Thymus (tissue), 11 donors: ENCODE data around the gene U2AF2. TPM values are rescaled to one million over a fixed set of nuclear protein-coding genes. Genes with fewer than 3 reads are reported as not detected.

Experiments used
- DNase-seq, 9 donors: peaks; one replicate each; pipeline ENCODE4 v3.0.0-alpha.2; 2013; ENCODE audit warnings: low spot score in 9 of 9, low read depth in 6 of 9, missing footprints in 1 of 9
- H3K27ac ChIP-seq, 2 donors: one replicate each; pipeline ENCODE4 v1.5.1; 2013; ENCODE audit warnings: control low read depth in 1 of 2, low read depth in 1 of 2, low read length in 1 of 2, mild to moderate bottlenecking in 1 of 2, moderate library complexity in 1 of 2
- H3K27me3 ChIP-seq, 2 donors: one replicate each; pipeline ENCODE4 v1.5.1; 2013; ENCODE audit warnings: low read length in 1 of 2; ENCODE audit not compliant: control insufficient read depth in 2 of 2, insufficient read depth in 1 of 2
- H3K36me3 ChIP-seq, 2 donors: one replicate each; pipeline ENCODE4 v1.5.1; 2013; ENCODE audit warnings: low read length in 1 of 2, mild to moderate bottlenecking in 1 of 2, moderate library complexity in 1 of 2; ENCODE audit not compliant: control insufficient read depth in 2 of 2, insufficient read depth in 2 of 2
- H3K4me1 ChIP-seq, 2 donors: one replicate each; pipeline ENCODE4 v1.5.1; 2013; ENCODE audit warnings: low read length in 2 of 2; ENCODE audit not compliant: control insufficient read depth in 2 of 2, insufficient read depth in 2 of 2
- H3K4me3 ChIP-seq, 2 donors: one replicate each; pipeline ENCODE4 v1.5.1; 2013; ENCODE audit warnings: low read length in 2 of 2, control low read depth in 1 of 2, mild to moderate bottlenecking in 1 of 2
- H3K9me3 ChIP-seq, 2 donors: one replicate each; pipeline ENCODE4 v1.5.1; 2013; ENCODE audit warnings: low read length in 1 of 2, mild to moderate bottlenecking in 1 of 2; ENCODE audit not compliant: control insufficient read depth in 2 of 2, insufficient read depth in 1 of 2
- WGBS: extraction: QIAGEN DNeasy Blood & Tissue Kit; methylation state at CpG from one replicate; pipeline ENCODE4 v1.1.7; 2013; 5-methylcytosine and 5-hydroxymethylcytosine counted together
- polyA plus RNA-seq: library from polyadenylated mRNA; stranded (reverse); fragments of 200-250 nt; gene quantifications from one replicate; pipeline ENCODE4 v1.2.3, GENCODE V29; 2013
- total RNA-seq: library from RNA; stranded (reverse); fragments of 120-200 nt; gene quantifications from one replicate; pipeline ENCODE4 v1.2.4, GENCODE V29; 2013
- donor health status: healthy.

The U2AF2 gene
- total and polyA plus RNA-seq, 2 donors: 123 to 137 TPM

DNA sequence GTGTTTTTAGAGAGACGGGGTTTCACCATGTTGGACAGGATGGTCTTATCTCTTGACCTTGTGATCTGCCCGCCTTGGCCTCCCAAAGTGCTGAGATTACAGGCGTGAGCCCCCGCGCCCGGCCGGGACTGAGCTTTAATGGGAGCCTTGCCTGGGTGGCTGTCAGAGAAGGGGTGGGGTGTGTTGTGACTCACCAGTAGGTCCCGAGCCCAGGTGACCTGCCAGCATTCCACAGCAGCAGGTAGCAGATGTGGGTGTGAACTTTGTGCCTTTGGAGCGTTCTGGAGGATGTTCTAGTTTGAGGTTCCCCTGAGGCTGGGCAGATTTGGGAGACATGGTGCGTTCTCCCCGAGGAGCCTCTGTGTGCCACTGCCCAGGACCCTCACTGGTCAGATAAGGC lies 13.1 kb downstream of the U2AF2 start:
- 97% methylated on average over 11 of the region's 11 CpGs for WGBS
- H3K27ac ChIP-seq: no peak overlapping the region

DNA sequence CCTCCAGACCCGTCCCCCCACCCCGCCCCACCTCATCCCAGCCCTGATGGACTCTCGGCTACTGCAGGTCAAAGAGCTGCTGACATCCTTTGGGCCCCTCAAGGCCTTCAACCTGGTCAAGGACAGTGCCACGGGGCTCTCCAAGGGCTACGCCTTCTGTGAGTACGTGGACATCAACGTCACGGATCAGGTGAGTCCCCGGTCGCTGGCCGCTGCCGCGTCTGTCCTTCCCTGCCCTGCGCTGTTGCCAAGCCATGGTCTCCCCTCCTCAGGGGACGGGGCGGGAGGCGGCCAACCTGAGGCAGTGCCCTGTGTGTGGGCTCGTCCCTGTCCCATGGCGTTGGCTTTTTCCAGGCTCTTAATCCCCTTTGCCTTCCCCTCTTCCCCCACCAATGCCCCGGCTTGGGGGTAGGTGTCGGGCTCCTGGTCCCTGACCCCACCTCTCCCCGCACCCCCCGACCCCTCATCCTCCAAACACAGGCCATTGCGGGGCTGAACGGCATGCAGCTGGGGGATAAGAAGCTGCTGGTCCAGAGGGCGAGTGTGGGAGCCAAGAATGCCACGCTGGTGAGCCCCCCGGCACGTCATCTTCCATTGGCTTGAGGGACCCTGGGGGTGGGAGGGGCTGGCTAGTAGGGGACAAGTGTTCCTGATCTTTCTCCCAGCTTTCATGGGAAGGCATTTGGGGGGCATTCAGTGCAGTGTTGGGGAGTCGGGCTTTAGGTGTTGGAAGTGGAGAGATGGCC lies 13.9 kb downstream of the U2AF2 start:
- WGBS: 94% methylated on average over 30 of the region's 30 CpGs
- Histone ChIP-seq H3K4me3 (no peak overlapping the region), H3K27ac (no peak overlapping the region), H3K36me3 (peaks cover 73 to 80% of the 10 kb centered on the region in 2 donors), H3K27me3 (no peaks in the 10 kb centered on the region), H3K4me1 (no peaks in the 10 kb centered on the region), H3K9me3 (no peaks in the 10 kb centered on the region)
- no peak for DNase-seq

More for the DNA sequence above, 13.1 kb downstream of the U2AF2 start:
- DNase-seq: no peak
- Histone ChIP-seq H3K4me3 (no peak overlapping the region), H3K36me3 (peaks cover 78 to 84% of the 10 kb centered on the region in 2 donors), H3K27me3 (no peaks in the 10 kb centered on the region), H3K9me3 (no peaks in the 10 kb centered on the region), H3K4me1 (no peaks in the 10 kb centered on the region)

DNA sequence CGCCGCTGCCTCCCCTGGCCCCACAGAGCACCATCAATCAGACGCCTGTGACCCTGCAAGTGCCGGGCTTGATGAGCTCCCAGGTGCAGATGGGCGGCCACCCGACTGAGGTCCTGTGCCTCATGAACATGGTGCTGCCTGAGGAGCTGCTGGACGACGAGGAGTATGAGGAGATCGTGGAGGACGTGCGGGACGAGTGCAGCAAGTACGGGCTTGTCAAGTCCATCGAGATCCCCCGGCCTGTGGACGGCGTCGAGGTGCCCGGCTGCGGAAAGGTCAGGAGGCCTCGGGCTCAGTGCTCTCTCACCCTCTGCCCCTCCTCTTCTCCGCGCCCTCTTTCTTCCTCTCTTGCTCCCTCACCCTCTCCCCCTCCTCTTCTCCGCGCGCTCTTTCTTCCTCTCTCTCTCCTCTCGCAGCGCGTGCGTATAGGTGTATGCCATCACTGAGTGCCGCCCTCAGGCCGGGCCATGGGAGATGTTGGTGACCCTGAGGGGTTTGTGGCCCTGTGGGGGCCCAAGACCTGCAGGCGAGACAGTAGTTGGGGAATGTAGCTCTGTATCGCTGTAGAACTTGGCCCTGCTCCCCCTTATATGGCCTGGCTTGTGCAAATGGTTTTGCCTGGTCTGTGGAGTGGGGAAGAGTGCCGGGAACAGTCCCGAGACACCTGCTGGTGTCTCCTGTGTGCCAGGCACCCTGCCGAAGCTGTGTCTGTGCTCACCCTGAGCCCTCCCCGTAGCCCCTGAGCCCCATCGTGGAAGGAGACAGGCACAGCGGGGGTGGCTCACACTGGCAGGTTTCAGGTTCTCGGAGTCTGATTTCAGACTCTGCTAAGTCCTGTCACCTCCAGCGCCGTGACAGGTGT lies 14.8 kb downstream of the U2AF2 start:
- Histone ChIP-seq H3K9me3 (no peaks in the 10 kb centered on the region), H3K27me3 (no peaks in the 10 kb centered on the region), H3K4me3 (no peak overlapping the region), H3K27ac (no peak overlapping the region), H3K4me1 (peaks cover 0 to 5% of the 10 kb centered on the region in 2 donors), H3K36me3 (peaks cover 66 to 71% of the 10 kb centered on the region in 2 donors)
- 95% methylated on average over 43 of the region's 43 CpGs for WGBS
- no peak for DNase-seq

DNA sequence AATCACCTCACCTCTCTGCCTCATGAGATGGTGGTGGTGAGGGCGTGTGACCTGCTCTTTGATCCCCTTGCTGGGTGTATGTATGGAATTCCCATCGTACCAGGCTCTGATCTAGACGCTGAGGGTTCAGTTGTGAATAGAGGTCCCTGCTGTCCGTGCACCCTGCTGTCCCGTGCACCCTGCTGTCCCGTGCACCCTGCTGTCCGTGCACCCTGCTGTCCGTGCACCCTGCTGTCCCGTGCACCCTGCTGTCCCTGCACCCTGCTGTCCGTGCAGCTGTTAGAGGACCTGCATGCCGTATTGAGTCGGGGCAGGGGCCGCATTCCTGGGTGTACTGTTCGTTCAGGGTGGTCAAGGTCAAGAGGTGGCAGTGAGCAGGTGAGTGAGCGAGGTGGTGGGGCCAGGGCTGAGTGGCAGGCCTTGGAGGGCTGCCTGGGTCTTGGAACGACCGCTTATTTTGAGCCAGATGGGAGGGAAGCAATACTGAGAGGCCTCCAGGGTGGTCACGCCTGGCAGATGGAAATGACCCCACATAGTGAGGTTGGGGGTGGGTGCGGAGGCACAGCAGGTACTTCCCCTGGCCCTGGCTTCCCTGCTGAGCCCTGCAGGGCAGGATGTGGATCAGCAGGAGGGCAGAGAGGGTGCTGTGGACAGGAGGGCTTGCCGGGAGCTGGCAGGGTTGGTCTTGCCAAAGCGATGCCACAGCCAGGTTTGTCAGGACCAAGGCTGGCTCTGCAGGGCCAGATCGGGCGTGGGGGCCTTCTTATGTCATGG lies 15.6 kb downstream of the U2AF2 start:
- WGBS: 91% methylated on average over 23 of the region's 23 CpGs
- H3K36me3 ChIP-seq: peaks cover 62 to 65% of the 10 kb centered on the region in 2 donors
- DNase-seq: no peak
- no peak overlapping the region for H3K4me3 ChIP-seq
- H3K27ac ChIP-seq: no peak overlapping the region
- H3K27me3 ChIP-seq: no peaks in the 10 kb centered on the region
- peaks cover 0 to 6% of the 10 kb centered on the region in 2 donors for H3K4me1 ChIP-seq
- H3K9me3 ChIP-seq: no peaks in the 10 kb centered on the region

DNA sequence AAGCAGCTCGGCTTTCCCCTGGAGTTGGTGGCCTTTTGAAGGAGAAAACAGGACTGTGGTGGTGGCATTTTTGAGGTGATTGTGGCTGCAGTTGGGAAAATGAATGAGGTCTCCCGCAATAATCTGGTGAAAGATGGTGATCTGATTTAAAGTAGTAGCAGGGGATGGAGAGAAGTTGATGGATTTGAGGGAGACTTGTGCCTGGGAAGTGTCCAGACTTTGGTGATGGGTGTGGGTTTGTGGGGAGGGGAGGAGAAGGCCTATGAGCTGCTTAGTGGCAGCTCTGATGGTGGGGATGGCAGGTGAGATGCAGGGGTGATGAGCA lies 16.2 kb downstream of the U2AF2 start:
- no peak for DNase-seq
- no peak overlapping the region for H3K4me3 ChIP-seq
- WGBS: over 99% methylated on average over 2 of the region's 2 CpGs
- no peak overlapping the region for H3K27ac ChIP-seq
- H3K4me1 ChIP-seq: peaks cover 5 to 11% of the 10 kb centered on the region in 2 donors
- peaks cover 57 to 61% of the 10 kb centered on the region in 2 donors for H3K36me3 ChIP-seq
- no peaks in the 10 kb centered on the region for H3K27me3 ChIP-seq
- no peaks in the 10 kb centered on the region for H3K9me3 ChIP-seq

DNA sequence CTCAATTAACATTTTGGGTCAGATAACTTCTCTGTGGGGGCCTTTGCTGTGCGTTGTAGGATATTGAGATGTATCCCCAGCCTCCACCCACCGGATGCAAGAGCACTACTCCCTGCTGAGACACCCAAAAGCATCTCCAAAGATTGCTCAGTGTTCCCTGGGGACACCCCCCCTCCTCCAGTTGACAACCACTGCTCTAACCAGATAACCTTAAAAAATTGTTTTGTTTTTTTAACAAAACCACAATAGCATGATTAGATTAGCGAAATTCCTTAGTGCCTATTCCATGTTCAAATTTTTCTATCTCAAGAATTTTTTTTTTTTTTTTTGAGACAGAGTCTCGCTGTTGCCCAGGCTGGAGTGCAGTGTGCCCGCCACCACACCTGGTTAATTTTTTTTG lies 17.6 kb downstream of the U2AF2 start:
- H3K27ac ChIP-seq: no peak overlapping the region
- WGBS: 96% methylated on average over 5 of the region's 5 CpGs
- peaks cover 43 to 48% of the 10 kb centered on the region in 2 donors for H3K36me3 ChIP-seq
- H3K9me3 ChIP-seq: no peaks in the 10 kb centered on the region
- H3K27me3 ChIP-seq: no peaks in the 10 kb centered on the region
- DNase-seq: no peak
- peaks cover 15 to 19% of the 10 kb centered on the region in 2 donors for H3K4me1 ChIP-seq
- no peak overlapping the region for H3K4me3 ChIP-seq

DNA sequence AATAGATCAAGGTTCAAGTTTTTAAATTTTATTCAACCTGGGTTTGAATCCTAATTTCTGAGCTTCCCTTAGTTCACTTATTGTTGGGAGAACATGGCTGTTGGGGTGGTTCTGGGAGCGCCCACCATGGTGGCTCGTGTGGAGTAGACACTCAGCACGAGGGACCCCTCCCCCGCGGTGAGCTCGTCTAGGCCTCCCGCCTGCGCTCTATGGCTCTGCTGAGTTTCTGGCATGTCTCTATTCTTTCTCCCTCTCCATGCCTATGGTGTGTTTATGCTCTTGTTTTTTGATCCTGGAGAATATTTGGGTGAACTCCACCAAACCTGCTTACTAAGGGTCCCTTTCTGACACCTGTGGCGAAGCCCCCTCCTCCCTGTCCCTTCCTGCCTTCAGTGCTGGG lies 18.6 kb downstream of the U2AF2 start:
- Histone ChIP-seq H3K9me3 (no peaks in the 10 kb centered on the region), H3K4me1 (peaks cover 15 to 19% of the 10 kb centered on the region in 2 donors), H3K27me3 (no peaks in the 10 kb centered on the region), H3K4me3 (no peak overlapping the region), H3K27ac (no peak overlapping the region), H3K36me3 (peaks cover 39 to 48% of the 10 kb centered on the region in 2 donors)
- 94% methylated on average over 9 of the region's 9 CpGs for WGBS
- no peak for DNase-seq

DNA sequence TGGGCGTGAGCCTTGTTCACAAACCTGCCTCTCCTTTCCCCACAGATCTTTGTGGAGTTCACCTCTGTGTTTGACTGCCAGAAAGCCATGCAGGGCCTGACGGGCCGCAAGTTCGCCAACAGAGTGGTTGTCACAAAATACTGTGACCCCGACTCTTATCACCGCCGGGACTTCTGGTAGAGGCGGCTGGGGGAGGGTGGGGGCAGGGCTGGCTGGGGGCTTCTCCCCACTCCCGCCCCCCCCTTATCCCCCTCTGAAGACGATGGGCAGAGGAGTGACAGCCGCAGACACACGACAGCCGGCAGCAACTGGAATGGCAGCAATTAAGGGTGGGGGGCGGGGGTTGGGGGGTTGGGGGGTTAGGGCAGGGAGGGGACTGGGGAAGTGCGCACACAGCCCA lies 19.1 kb downstream of the U2AF2 start:
- no peak overlapping the region for H3K27ac ChIP-seq
- H3K9me3 ChIP-seq: no peaks in the 10 kb centered on the region
- H3K4me3 ChIP-seq: no peak overlapping the region
- 96% methylated on average over 15 of the region's 15 CpGs for WGBS
- H3K4me1 ChIP-seq: peaks cover 15 to 19% of the 10 kb centered on the region in 2 donors
- peaks cover 39 to 48% of the 10 kb centered on the region in 2 donors for H3K36me3 ChIP-seq
- H3K27me3 ChIP-seq: no peaks in the 10 kb centered on the region
- DNase-seq: no peak
